ENCODE results near the gene SP2.

GRCh38 chr17:47891545-47892088, 4.4 kb upstream of the SP2 start:
- TF ChIP-seq SAP30 (IDR thresholded peaks at IDR 0.05; ENCODE audit: insufficient read depth, insufficient replicate concordance, low read length) (no peak), KDM4A (IDR thresholded peaks at IDR 0.05; ENCODE audit: low read depth, low read length, severe bottlenecking) (no peak)
